CD14-positive monocyte (primary cell): ENCODE results near the gene CPN2. TPM values are rescaled to one million over a fixed set of nuclear protein-coding genes. Genes with fewer than 3 reads are reported as not detected.

Experiments used
- DNase-seq, 3 donors: peaks; one replicate each; pipeline ENCODE4 v3.0.0-alpha.2; 2011 to 2022
- H2AFZ ChIP-seq: 2 replicates; pipeline ENCODE4 v1.6.0; 2012; ENCODE audit warnings: mild to moderate bottlenecking, low read depth, low read length, inconsistent platforms; ENCODE audit not compliant: insufficient read depth, poor library complexity, severe bottlenecking
- H3K27ac ChIP-seq, 2 donors: 1 replicate in 1 of 2; 2 replicates in 1 of 2; pipeline ENCODE4 v1.5.1; 2012 to 2013; ENCODE audit warnings: low read length in 2 of 2, control low read depth in 1 of 2, inconsistent platforms in 1 of 2, low read depth in 1 of 2, mild to moderate bottlenecking in 1 of 2
- H3K27me3 ChIP-seq, 2 donors: one replicate each; pipeline versions ENCODE4 v1.6.0 to v1.6.1; 2011 to 2013; ENCODE audit warnings: low read length in 2 of 2; ENCODE audit not compliant: control insufficient read depth in 2 of 2, insufficient read depth in 2 of 2
- H3K36me3 ChIP-seq, 2 donors: replicated peaks in 1 of 2; 1 replicate in 1 of 2; 2 replicates in 1 of 2; pipeline versions ENCODE4 v1.5.1 to v1.6.1; 2012 to 2013; ENCODE audit warnings: low read length in 2 of 2, control low read depth in 1 of 2, inconsistent platforms in 1 of 2, mild to moderate bottlenecking in 1 of 2; ENCODE audit not compliant: insufficient read depth in 2 of 2, control insufficient read depth in 1 of 2
- H3K4me1 ChIP-seq, 2 donors: 1 replicate in 1 of 2; 2 replicates in 1 of 2; pipeline versions ENCODE4 v1.5.1 to v1.6.1; 2012 to 2013; ENCODE audit warnings: low read length in 2 of 2, control low read depth in 1 of 2, inconsistent platforms in 1 of 2, mild to moderate bottlenecking in 1 of 2, moderate library complexity in 1 of 2; ENCODE audit not compliant: insufficient read depth in 2 of 2, control insufficient read depth in 1 of 2
- H3K4me2 ChIP-seq: replicated peaks from 2 replicates; pipeline ENCODE3; 2012; ENCODE audit warnings: low read length, moderate library complexity, mild to moderate bottlenecking; ENCODE audit not compliant: poor library complexity, severe bottlenecking; ENCODE audit errors: extremely low read depth
- H3K4me3 ChIP-seq, 3 experiments: fragments of 200-600 bp in 1 of 3; sonication (generic) in 1 of 3; replicated peaks in 1 of 3; 1 replicate in 2 of 3; 2 replicates in 1 of 3; pipeline ENCODE4 v1.5.1; 2011 to 2013; ENCODE audit warnings: low read length in 3 of 3, mild to moderate bottlenecking in 3 of 3, control low read depth in 2 of 3, low read depth in 2 of 3, inconsistent platforms in 1 of 3, moderate library complexity in 1 of 3
- H3K79me2 ChIP-seq: 2 replicates; pipeline ENCODE4 v1.6.0; 2012; ENCODE audit warnings: mild to moderate bottlenecking, control low read depth, inconsistent platforms, low read length, moderate library complexity; ENCODE audit not compliant: insufficient read depth
- H3K9ac ChIP-seq: 2 replicates; pipeline ENCODE4 v1.6.0; 2017; ENCODE audit warnings: low read length, mild to moderate bottlenecking; ENCODE audit not compliant: insufficient read depth, poor library complexity, severe bottlenecking
- H3K9me3 ChIP-seq, 2 donors: replicated peaks in 1 of 2; 1 replicate in 1 of 2; 2 replicates in 1 of 2; pipeline versions ENCODE4 v1.5.1 to v1.6.1; 2012 to 2013; ENCODE audit warnings: low read length in 2 of 2, control low read depth in 1 of 2; ENCODE audit not compliant: control insufficient read depth in 1 of 2, insufficient read depth in 1 of 2
- H4K20me1 ChIP-seq: 2 replicates; pipeline ENCODE4 v1.6.0; 2012; ENCODE audit warnings: mild to moderate bottlenecking, low read length, control low read depth, moderate library complexity; ENCODE audit not compliant: insufficient read depth
- H3K27ac Mint-ChIP-seq, 7 donors: one replicate each; pipeline ENCODE4 v1.8.0; 2020; ENCODE audit warnings: mild to moderate bottlenecking in 7 of 7, mixed read lengths in 7 of 7, moderate library complexity in 6 of 7, inconsistent platforms in 2 of 7
- H3K27me3 Mint-ChIP-seq, 3 donors: one replicate each; pipeline ENCODE4 v1.8.0; 2021 to 2022; ENCODE audit warnings: low read depth in 3 of 3, mild to moderate bottlenecking in 3 of 3, mixed read lengths in 3 of 3, moderate library complexity in 3 of 3, inconsistent platforms in 1 of 3
- H3K36me3 Mint-ChIP-seq, 2 donors: one replicate each; pipeline ENCODE4 v1.8.0; 2020; ENCODE audit warnings: mixed read lengths in 2 of 2, inconsistent platforms in 1 of 2, mild to moderate bottlenecking in 1 of 2
- H3K4me1 Mint-ChIP-seq: one replicate; pipeline ENCODE4 v1.8.0; 2020; ENCODE audit warnings: mild to moderate bottlenecking, mixed read lengths
- H3K4me3 Mint-ChIP-seq, 2 donors: one replicate each; pipeline ENCODE4 v1.8.0; 2020; ENCODE audit warnings: mild to moderate bottlenecking in 2 of 2, mixed read lengths in 2 of 2, moderate library complexity in 1 of 2
- H3K9me3 Mint-ChIP-seq, 7 donors: one replicate each; pipeline ENCODE4 v1.8.0; 2020 to 2022; ENCODE audit warnings: mixed read lengths in 7 of 7, mild to moderate bottlenecking in 6 of 7, moderate library complexity in 6 of 7, inconsistent platforms in 2 of 7
- CTCF ChIP-seq: fragments of 200-600 bp; IDR thresholded peaks from one replicate; pipeline ENCODE4 v1.8.0; 2022; ENCODE audit warnings: antibody characterized with exemption, mild to moderate bottlenecking
- WGBS: methylation state at CpG from one replicate; pipeline ENCODE4 v1.1.5; 2013; ENCODE audit warnings: missing lambda C conversion rate; ENCODE audit not compliant: insufficient coverage; 5-methylcytosine and 5-hydroxymethylcytosine counted together
- intact Hi-C, 2 donors: fragments of 100-400 bp; cut with micrococcal nuclease; formaldehyde crosslinking; loops; one replicate each; pipeline versions ENCODE4 v1.15.0 to v1.15.1; 2023
- polyA plus RNA-seq, 3 donors: library from polyadenylated mRNA; depleted of rRNA in 1 of 3; unstranded in 2 of 3; stranded (reverse) in 1 of 3; fragments of 300-500 nt in 2 of 3; fragments of >200 nt in 1 of 3; fragmentation: Illumina TruSeq in 2 of 3; gene quantifications; 1 replicate in 2 of 3; 2 replicates in 1 of 3; pipeline ENCODE4 v1.2.3, GENCODE V29; 2012 to 2021

CPN2 gene
- polyA plus RNA-seq, 3 donors = not detected

GRCh38 chr3:194296454-194297263, 54.5 kb downstream of the CPN2 start:
- Mint-ChIP-seq H3K9me3 (no peaks in the 10 kb centered on the region), H3K36me3 (no peaks in the 10 kb centered on the region), H3K27me3 (peaks cover 16 to 44% (median 28%) of the 10 kb centered on the region in 3 donors), H3K27ac (no peak overlapping the region), H3K4me3 (peak overlapping the region in 1 of 2 donors; percentile 48), H3K4me1 (peaks cover 5% of the 10 kb centered on the region)
- Histone ChIP-seq H3K4me3 (no peak overlapping the region), H3K79me2 (no peaks in the 10 kb centered on the region), H4K20me1 (no peaks in the 10 kb centered on the region), H3K4me2 (no peak overlapping the region), H3K27ac (no peak overlapping the region), H3K9me3 (no peaks in the 10 kb centered on the region), H3K9ac (no peak overlapping the region), H3K4me1 (no peaks in the 10 kb centered on the region), H2AFZ (no peak overlapping the region), H3K27me3 (peaks cover 0 to 20% of the 10 kb centered on the region in 2 donors), H3K36me3 (no peaks in the 10 kb centered on the region)
- 67% methylated on average over 32 of the region's 47 CpGs for WGBS
- intact Hi-C loops = no loop called here
- TF ChIP-seq CTCF = no peak
- DNase-seq = no peak

GRCh38 chr3:194294895-194295214, 56.3 kb downstream of the CPN2 start:
- no peak overlapping the region for H3K27ac Mint-ChIP-seq
- no peaks in the 10 kb centered on the region for H3K9me3 Mint-ChIP-seq

More at GRCh38 chr3:194294895-194295214, 56.3 kb downstream of the CPN2 start:
- no peak overlapping the region for H3K4me3 Mint-ChIP-seq
- H3K4me3 ChIP-seq = no peak overlapping the region
- H3K36me3 Mint-ChIP-seq = no peaks in the 10 kb centered on the region
- H3K9ac ChIP-seq = no peak overlapping the region
- peaks cover 20 to 46% (median 26%) of the 10 kb centered on the region in 3 donors for H3K27me3 Mint-ChIP-seq
- H3K36me3 ChIP-seq = no peaks in the 10 kb centered on the region
- H3K27me3 ChIP-seq = peaks cover 0 to 20% of the 10 kb centered on the region in 2 donors
- no peak overlapping the region for H3K4me2 ChIP-seq
- 100% methylated on average over 2 of the region's 5 CpGs for WGBS
- intact Hi-C loops = no loop called here
- no peaks in the 10 kb centered on the region for H3K9me3 ChIP-seq
- no peak for TF ChIP-seq CTCF
- H3K27ac ChIP-seq = no peak overlapping the region
- H3K4me1 ChIP-seq = no peaks in the 10 kb centered on the region
- no peaks in the 10 kb centered on the region for H3K79me2 ChIP-seq
- no peaks in the 10 kb centered on the region for H3K4me1 Mint-ChIP-seq
- DNase-seq = no peak
- H2AFZ ChIP-seq = no peak overlapping the region
- H4K20me1 ChIP-seq = no peaks in the 10 kb centered on the region
